ENCODE data around the gene DUSP2. TPM values are rescaled to one million over a fixed set of nuclear protein-coding genes. Genes with fewer than 3 reads are reported as not detected.

DUSP2 gene
- total RNA-seq, 1 experiment from 2014 or later: 1.4 TPM

- DNase-seq (ENCODE audit: low spot score): peak; percentile 77
- no peaks in the 10 kb centered on the region for H3K27me3 ChIP-seq (replicated peaks; ENCODE audit: insufficient read depth, low read depth, low read length, poor library complexity)
- ChIA-PET CTCF (interaction anchor here (2.3 kb wide), 1 partner anchor 26 kb away, joined by 7 read pairs; no protein-coding TSS in a partner anchor), POLR2A (ENCODE audit: low non-redundant PET) (no interaction called here)
- H3K9me3 ChIP-seq (ENCODE audit: low read depth, low read length, poor library complexity, severe bottlenecking): no peaks in the 10 kb centered on the region
- H3K36me3 ChIP-seq (ENCODE audit: insufficient read depth, low read length, poor library complexity, severe bottlenecking): no peaks in the 10 kb centered on the region
- peak overlapping the region; percentile 22 for H3K27ac ChIP-seq (ENCODE audit: low read depth, low read length, poor library complexity, severe bottlenecking)
- H3K4me1 ChIP-seq (ENCODE audit: insufficient read depth, low read length, poor library complexity, severe bottlenecking): peaks cover 9% of the 10 kb centered on the region
- H3K4me3 ChIP-seq (ENCODE audit: low read depth, low read length, poor library complexity, severe bottlenecking): no peak overlapping the region
- BruUV-seq (replicated peaks): no TSS peak
- TF ChIP-seq EZH2 (IDR thresholded peaks at IDR 0.05; ENCODE audit: borderline replicate concordance, low read depth, low read length, poor library complexity, severe bottlenecking): no peak
- TF ChIP-seq CTCF (conservative IDR thresholded peaks at IDR 0.05; ENCODE audit: low read depth, low read length): no peak
- intact Hi-C loops (cut with micrococcal nuclease; ENCODE audit: unreplicated experiment): no loop called here
Measured at GRCh38 chr2:96148410-96149217, 3.4 kb upstream of the DUSP2 start.

GRCh38 chr2:96147593-96148201 is 2.5 kb upstream of the DUSP2 start:
- POLR2A ChIA-PET (ENCODE audit: low non-redundant PET): no interaction called here

More at GRCh38 chr2:96147593-96148201, 2.5 kb upstream of the DUSP2 start:
- Histone ChIP-seq H3K4me3 (ENCODE audit: low read depth, low read length, poor library complexity, severe bottlenecking) (no peak overlapping the region), H3K27me3 (replicated peaks; ENCODE audit: insufficient read depth, low read depth, low read length, poor library complexity) (no peaks in the 10 kb centered on the region), H3K9me3 (ENCODE audit: low read depth, low read length, poor library complexity, severe bottlenecking) (no peaks in the 10 kb centered on the region), H3K36me3 (ENCODE audit: insufficient read depth, low read length, poor library complexity, severe bottlenecking) (no peaks in the 10 kb centered on the region), H3K27ac (ENCODE audit: low read depth, low read length, poor library complexity, severe bottlenecking) (no peak overlapping the region), H3K4me1 (ENCODE audit: insufficient read depth, low read length, poor library complexity, severe bottlenecking) (peaks cover 9% of the 10 kb centered on the region)
- no TSS peak for BruUV-seq (replicated peaks)
- intact Hi-C loops (cut with micrococcal nuclease; ENCODE audit: unreplicated experiment): no loop called here
- TF ChIP-seq EZH2 (IDR thresholded peaks at IDR 0.05; ENCODE audit: borderline replicate concordance, low read depth, low read length, poor library complexity, severe bottlenecking) (no peak), CTCF (conservative IDR thresholded peaks at IDR 0.05; ENCODE audit: low read depth, low read length) (no peak)
- CTCF ChIA-PET: interaction anchor here (2.3 kb wide), 1 partner anchor 27 kb away, joined by 7 read pairs; no protein-coding TSS in a partner anchor
- DNase-seq (ENCODE audit: low spot score): no peak
